Measurements from ENCODE around the gene LMAN1L.
A peak's percentile ranks its signal among the peaks of the same experiment; 100 is the strongest.

The LMAN1L gene

DNA sequence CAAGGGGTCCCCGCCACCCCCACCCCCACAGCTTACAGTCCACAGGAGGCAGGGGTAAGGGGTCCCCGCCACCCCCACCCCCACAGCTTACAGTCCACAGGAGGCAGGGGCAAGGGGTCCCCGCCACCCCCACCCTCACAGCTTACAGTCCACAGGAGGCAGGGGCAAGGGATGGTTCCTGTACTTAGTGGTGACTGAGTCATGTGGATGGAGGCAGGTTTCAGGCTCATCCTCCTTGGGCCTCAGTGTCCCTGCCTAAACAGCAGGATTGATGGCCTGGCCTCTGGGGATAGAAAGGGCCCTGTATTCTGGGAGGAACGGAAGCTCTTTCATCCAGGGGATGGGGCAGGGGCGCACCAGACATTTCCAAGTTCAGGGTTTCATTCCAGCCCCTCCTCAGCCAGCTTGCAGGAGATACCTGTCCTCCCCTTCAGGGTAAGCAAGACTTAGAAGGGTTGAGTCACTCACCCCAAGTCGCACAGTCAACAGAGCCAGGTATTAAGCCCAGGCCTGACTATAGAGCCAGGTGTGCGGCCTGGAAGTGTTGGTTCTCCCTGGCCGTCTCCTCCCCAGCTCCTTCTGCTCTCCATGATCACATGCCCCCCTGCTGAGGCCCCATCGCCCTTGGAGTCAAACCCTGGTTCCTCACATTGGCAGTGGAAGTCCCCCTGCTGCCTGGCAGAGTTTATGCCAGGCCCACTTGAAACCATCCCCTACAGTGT is 18.2 kb upstream of the LMAN1L start:
- DNase-seq (ENCODE audit: low spot score): no peak

DNA sequence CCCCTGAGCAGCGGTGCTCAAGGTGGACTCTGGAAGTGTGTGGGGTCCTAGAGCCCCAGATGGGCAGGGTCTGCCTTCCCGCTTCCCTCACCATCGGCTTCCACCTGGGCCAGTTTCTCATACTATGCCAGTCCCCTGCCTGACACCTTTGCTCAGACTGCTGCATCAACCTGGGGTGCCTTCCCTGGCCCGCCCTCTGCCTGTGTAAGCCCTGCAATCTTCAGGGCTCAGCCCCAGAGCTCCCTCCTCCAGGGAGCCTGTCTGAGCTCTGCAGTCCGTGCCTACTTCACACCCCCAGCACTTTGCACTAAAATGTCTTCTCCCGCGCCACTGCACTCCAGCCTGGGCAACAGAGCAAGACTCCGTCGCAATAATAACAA is 17.7 kb upstream of the LMAN1L start:
- DNase-seq (ENCODE audit: low spot score): no peak

DNA sequence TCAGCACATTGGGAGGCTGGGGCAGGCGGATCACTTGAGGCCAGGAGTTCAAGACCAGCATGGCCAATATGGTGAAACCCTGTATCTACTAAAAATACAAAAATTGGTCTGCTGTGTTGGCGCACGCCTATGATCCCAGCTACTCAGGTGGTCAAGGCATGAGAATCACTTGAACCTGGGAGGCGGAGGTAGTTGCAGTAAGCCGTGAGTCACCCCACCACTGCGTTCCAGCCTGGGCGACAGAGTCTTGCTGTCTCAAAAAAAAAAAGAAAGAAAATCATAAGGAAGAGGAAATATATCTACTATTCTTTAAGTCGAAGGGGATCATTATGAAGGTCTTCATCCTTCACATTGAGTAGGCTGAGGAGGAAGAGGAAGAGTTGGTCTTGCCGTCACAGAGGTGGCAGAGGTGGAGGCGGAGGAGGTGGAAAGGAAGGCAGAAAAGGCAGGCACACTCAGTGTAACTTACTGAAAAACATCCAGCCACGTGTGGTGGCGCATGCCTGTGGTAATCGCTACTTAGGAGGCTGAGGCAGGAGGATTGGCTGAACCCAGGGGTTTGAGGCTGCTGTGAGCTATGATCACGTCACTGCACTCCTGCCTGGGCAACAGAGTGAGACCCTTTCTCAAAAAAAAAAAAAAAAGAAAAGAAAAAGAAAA is 16.5 kb upstream of the LMAN1L start:
- DNase-seq (ENCODE audit: low spot score): no peak

GRCh38 chr15:74798388-74799254 is 14.0 kb upstream of the LMAN1L start:
- no peak for DNase-seq (ENCODE audit: low spot score)

- no peak for DNase-seq (ENCODE audit: low spot score)
These were observed 13.3 kb upstream of the LMAN1L start for GRCh38 chr15:74799255-74799855.

- peak; percentile 94 for DNase-seq (ENCODE audit: low spot score)
These were observed 12.6 kb upstream of the LMAN1L start for GRCh38 chr15:74799856-74800558.

- DNase-seq (ENCODE audit: low spot score): no peak
These were observed 12.0 kb upstream of the LMAN1L start for GRCh38 chr15:74800559-74801094.

DNA sequence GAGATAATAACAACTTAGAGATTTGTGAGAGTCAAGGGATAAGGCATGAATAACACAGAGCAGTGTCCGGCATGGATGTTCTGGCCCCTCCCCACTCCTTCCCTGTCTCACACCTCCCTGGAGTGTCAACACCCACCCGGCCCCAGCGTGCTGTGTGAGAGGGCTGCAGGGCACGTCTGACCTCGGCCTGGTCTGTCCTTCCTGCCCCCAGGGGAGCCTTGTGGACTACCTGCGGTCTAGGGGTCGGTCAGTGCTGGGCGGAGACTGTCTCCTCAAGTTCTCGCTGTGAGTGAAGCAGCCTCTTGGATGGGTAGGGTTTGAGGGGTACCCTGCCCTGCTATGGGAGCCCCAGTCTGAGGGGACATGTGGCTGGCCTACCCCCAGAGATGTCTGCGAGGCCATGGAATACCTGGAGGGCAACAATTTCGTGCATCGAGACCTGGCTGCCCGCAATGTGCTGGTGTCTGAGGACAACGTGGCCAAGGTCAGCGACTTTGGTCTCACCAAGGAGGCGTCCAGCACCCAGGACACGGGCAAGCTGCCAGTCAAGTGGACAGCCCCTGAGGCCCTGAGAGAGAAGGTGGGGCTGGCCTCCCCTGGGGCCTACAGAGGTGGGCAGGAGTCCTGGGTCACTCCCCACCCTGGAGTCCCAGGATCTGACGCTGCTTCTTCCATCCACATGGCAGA is 11.2 kb upstream of the LMAN1L start:
- DNase-seq (ENCODE audit: low spot score): no peak

- DNase-seq (ENCODE audit: low spot score): no peak
These were observed 10.3 kb upstream of the LMAN1L start for GRCh38 chr15:74802290-74802689.

- no peak for DNase-seq (ENCODE audit: low spot score)
These were observed 9.7 kb upstream of the LMAN1L start for GRCh38 chr15:74802862-74803447.

DNA sequence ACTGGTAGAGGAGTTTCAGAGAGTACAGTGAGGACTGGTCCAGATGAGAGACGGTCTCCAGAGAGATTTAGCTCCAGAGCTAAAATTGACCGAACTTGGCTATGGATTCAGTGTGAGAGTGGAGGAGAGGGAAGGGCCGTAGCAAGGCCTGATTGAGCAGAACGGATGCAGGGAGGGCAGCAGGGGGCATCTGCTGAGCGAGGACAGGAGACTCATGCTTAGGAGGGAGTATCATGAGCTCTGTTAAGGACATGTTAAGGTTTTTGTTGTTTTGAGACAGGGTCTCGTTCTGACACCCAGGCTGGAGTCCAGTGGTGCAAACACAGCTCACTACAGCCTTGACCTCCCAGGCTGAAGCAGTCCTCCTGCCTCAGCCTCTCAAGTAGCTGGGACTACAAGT is 7.7 kb upstream of the LMAN1L start:
- no peak for DNase-seq (ENCODE audit: low spot score)

DNA sequence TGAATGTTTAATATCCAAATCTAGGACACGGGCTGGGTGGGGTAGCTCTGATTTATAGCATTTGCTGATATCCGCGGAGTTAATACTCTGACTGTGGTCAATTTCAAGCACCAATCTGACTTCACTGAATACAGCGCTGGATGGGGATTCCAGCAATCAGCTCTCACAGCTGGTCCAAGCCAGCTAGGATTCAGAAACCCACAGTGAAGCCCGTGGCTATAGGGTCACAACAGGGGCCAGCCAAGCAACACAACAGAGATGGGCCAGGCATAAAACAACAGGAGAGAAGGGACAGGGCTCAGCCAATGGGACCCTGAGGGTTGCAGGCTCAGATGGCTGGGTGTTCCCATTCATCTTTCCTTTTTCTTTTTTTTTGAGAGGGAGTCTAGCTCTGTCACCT is 5.4 kb upstream of the LMAN1L start:
- DNase-seq (ENCODE audit: low spot score): no peak

- no peak for DNase-seq (ENCODE audit: low spot score)
These were observed 4.4 kb upstream of the LMAN1L start for GRCh38 chr15:74808078-74808839.

DNA sequence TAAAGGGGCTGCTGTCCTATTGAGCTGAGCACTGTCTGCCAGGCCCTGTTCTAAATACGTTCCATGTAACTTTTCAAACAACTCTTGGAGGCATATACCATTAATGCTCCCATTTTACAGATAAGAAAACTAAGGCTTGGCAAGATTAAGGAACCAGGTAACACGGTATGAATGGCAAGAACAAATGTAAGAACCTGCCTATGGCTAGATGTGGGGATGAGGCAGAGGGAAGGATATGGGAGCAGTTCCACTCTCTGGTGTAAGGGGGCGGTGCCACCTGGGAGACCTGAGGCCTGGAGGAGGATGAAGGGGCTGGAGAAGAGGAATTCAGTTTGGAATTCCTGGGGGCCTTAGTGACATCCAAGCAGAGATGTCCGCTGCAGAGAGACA is 3.8 kb upstream of the LMAN1L start:
- no peak for DNase-seq (ENCODE audit: low spot score)

DNA sequence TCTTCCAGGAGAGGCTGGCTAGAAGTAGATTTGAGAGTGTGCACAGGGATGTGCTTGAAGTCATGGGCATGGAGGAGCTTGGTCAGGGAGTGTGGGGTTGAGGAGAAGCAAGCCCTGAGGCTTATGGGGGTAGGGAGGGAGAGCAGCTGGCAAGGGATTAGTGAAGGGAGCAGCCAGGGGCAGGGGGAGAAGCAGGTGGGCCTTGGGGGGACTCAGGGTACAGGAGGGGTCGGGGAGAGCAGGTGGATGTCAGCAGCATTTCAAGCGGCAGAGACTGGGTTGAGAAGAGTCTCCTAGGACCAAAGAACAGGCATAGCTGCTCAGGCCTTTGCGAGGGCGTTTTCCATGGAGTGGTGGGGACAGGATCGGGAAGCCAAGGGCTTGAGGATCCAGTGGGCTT is 3.4 kb upstream of the LMAN1L start:
- no peak for DNase-seq (ENCODE audit: low spot score)

DNA sequence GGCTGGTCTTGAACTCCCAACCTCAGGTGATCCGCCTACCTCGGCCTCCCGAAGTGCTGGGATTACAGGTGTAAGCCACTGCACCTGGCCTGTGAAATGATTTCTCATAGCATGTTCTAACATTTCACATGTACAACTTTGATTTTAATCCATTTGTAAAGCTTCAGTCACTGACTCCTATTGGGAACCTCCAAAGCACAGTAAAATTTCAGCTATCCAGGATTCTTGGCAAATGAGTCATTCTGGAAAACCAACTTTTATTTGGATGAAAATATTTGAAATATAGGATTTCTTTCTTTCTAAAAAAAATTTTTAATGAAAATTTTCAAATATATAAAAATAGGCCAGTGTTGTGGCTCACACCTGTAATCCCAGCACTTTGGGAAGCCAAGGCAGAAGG is 2.7 kb upstream of the LMAN1L start:
- DNase-seq (ENCODE audit: low spot score): no peak

- no peak for DNase-seq (ENCODE audit: low spot score)
These were observed 2.7 kb downstream of the LMAN1L start for GRCh38 chr15:74815121-74815934.

DNA sequence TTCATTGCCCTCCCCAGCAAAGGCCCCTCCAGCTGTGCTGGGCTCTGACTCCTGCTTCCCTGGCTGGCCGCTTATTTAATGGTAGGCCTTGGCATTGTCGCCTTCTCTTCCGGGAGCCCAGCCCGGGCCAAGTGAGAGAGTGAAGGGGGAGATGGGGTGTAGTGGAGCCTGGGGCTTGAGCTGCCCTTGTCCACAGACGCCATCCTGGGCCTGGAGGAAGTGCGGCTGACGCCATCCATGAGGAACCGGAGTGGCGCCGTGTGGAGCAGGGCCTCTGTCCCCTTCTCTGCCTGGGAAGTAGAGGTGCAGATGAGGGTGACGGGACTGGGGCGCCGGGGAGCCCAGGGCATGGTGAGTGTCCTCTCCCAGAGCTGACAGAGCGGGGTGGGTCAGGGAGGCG is 3.3 kb downstream of the LMAN1L start:
- no peak for DNase-seq (ENCODE audit: low spot score)
